Measurements from ENCODE around the gene TRIM72. TPM values are rescaled to one million over a fixed set of nuclear protein-coding genes. Genes with fewer than 3 reads are reported as not detected.

The TRIM72 gene
- total RNA-seq, 1 experiment from 2014 or later, result 1.2 TPM

GRCh38 chr16:31260136-31260931 is 46.4 kb downstream of the TRIM72 start:
- H3T11ph ChIP-seq (ENCODE audit: low read length), result no peak overlapping the region
- no peaks in the 10 kb centered on the region for H3K36me3 Mint-ChIP-seq (ENCODE audit: insufficient read depth in 1 of 3, low read depth in 3 of 3)
- H3K27me3 Mint-ChIP-seq (ENCODE audit: low read depth), result no peaks in the 10 kb centered on the region; the same call in 1 of the 2 replicates
- no peak overlapping the region for H3K4me3 Mint-ChIP-seq
- H3K4me1 ChIP-seq (ENCODE audit: insufficient read depth, low read length), result no peaks in the 10 kb centered on the region
- H3K79me2 ChIP-seq (ENCODE audit: insufficient read depth, low read length), result no peaks in the 10 kb centered on the region
- no peak overlapping the region for H2BK15ac ChIP-seq (ENCODE audit: low read depth, low read length)
- WGBS (ENCODE audit: extremely low coverage, insufficient read length, low lambda C conversion rate), result no CpG with 5 or more reads among the region's 14 CpGs
- no peaks in the 10 kb centered on the region for H4K20me1 ChIP-seq (ENCODE audit: control insufficient read depth, insufficient read depth, insufficient read length)
- H3K4me2 ChIP-seq (ENCODE audit: insufficient read depth, insufficient read length, low read length), result no peak overlapping the region
- H3K9me3 Mint-ChIP-seq, result no peaks in the 10 kb centered on the region
- DNase-seq, result no peak
- H2BK5ac ChIP-seq (ENCODE audit: insufficient read length, low read length), result no peak overlapping the region
- H3K23me2 ChIP-seq (ENCODE audit: insufficient read length, low read depth, low read length, poor library complexity, severe bottlenecking), result no peaks in the 10 kb centered on the region
- H3K23ac ChIP-seq (ENCODE audit: insufficient read length, low read depth, low read length), result no peak overlapping the region
- H4K5ac ChIP-seq (ENCODE audit: insufficient read length, low read depth, low read length), result no peak overlapping the region
- H2BK120ac ChIP-seq (ENCODE audit: low read depth, low read length, poor library complexity, severe bottlenecking), result no peak overlapping the region
- H2AK5ac ChIP-seq (ENCODE audit: insufficient read length, low read length), result no peak overlapping the region
- no peaks in the 10 kb centered on the region for H3K9me3 ChIP-seq (ENCODE audit: control insufficient read depth, low read depth, low read length)
- H2BK12ac ChIP-seq (ENCODE audit: insufficient read length, low read depth, low read length), result no peak overlapping the region
- no peak overlapping the region for H4K91ac ChIP-seq (ENCODE audit: insufficient read length, low read depth, low read length)
- H3K4me1 Mint-ChIP-seq, result peaks cover 4% of the 10 kb centered on the region in 2 experiments; a peak in 3 of 4 replicates
- H2AFZ ChIP-seq (ENCODE audit: low read length), result no peak overlapping the region
- H3K14ac ChIP-seq (ENCODE audit: insufficient read depth, low read length), result no peak overlapping the region
- no peak overlapping the region for H3K56ac ChIP-seq (ENCODE audit: insufficient read length, low read depth, low read length)
- H3K79me1 ChIP-seq (ENCODE audit: insufficient read depth, low read depth, low read length, poor library complexity, severe bottlenecking), result no peaks in the 10 kb centered on the region
- no peak overlapping the region for H3K4ac ChIP-seq (ENCODE audit: low read depth, low read length)
- no peak overlapping the region for H3K27ac ChIP-seq (ENCODE audit: insufficient read length, low read depth, low read length)
- H3K18ac ChIP-seq (ENCODE audit: insufficient read length, low read depth, low read length), result no peak overlapping the region
- H3K27ac Mint-ChIP-seq, result no peak overlapping the region; a peak in 1 of 7 replicates
- H4K8ac ChIP-seq (replicated peaks; ENCODE audit: insufficient read length, low read depth, low read length), result no peak overlapping the region
- H3K27me3 ChIP-seq (ENCODE audit: insufficient read depth, low read length), result no peaks in the 10 kb centered on the region
- no peak overlapping the region for H3K9ac ChIP-seq (ENCODE audit: extremely low read depth, insufficient read length, low read length)
- no peak for TF ChIP-seq CTCF (conservative IDR thresholded peaks at IDR 0.05)
- H2BK20ac ChIP-seq (ENCODE audit: low read depth, low read length, poor library complexity, severe bottlenecking), result no peak overlapping the region
